K562 (cell line): ENCODE data around the gene ESCO1. TPM values are rescaled to one million over a fixed set of nuclear protein-coding genes. Genes with fewer than 3 reads are reported as not detected.

Source experiments
- ATAC-seq: fragments of 200-7000 bp; cut with Tn5 transposase; 3 replicates; pipeline ENCODE4 v1.9.1; 2020; ENCODE audit warnings: moderate library complexity
- BruUV-seq: library from RNA; stranded (reverse); fragments of 400-500 nt; replicated peaks from 2 replicates; lab custom pipeline; 2021; lab: Mats Ljungman, UMichigan
- CTCF ChIA-PET: fragments of 300-600 bp; formaldehyde crosslinking; extraction: SDS; loops from one replicate; lab custom pipeline; 2021; ENCODE audit warnings: low intra/inter-chr PET ratio; lab: Yijun Ruan, JAX
- POLR2A ChIA-PET: fragments of 300-600, 350-650 bp; sonication (Branson Sonifier 250); formaldehyde crosslinking; extraction: SDS; loops from one replicate; lab custom pipeline; 2021; ENCODE audit warnings: antibody characterized with exemption, inconsistent platforms; lab: Yijun Ruan, JAX
- DNase-seq, 4 experiments: peaks; one replicate each; pipeline versions ENCODE4 v3.0.0 to v3.0.0-alpha.2; 2011 to 2018; ENCODE audit warnings: low spot score in 3 of 4, mixed read lengths in 3 of 4; ENCODE audit errors: extremely low read depth in 1 of 4
- FAIRE-seq: peaks from 2 replicates; lab custom pipeline; 2011; peaks lifted over from hg19 to GRCh38; lab: Jason Lieb, UNC
- H2AFZ ChIP-seq: 2 replicates; pipeline ENCODE4 v1.6.0; 2011; ENCODE audit warnings: low read depth, low read length, control low read depth, inconsistent platforms
- H3K27ac ChIP-seq: fragments of 200-600 bp; 3 replicates; pipeline ENCODE4 v1.8.0; 2011; ENCODE audit warnings: low read depth, mild to moderate bottlenecking, control low read depth, inconsistent platforms, low read length, moderate library complexity, mixed read lengths; ENCODE audit errors: extremely low read depth
- H3K27me3 ChIP-seq, 2 experiments: fragments of 300-600 bp in 1 of 2; 2 replicates in 1 of 2; 3 replicates in 1 of 2; pipeline versions ENCODE4 v1.6.0 to v1.8.0; 2011; ENCODE audit warnings: inconsistent platforms in 2 of 2, low read length in 2 of 2, mild to moderate bottlenecking in 1 of 2, mixed read lengths in 1 of 2, moderate library complexity in 1 of 2; ENCODE audit not compliant: control insufficient read depth in 2 of 2, insufficient read depth in 2 of 2
- H3K36me3 ChIP-seq: fragments of 300-600 bp; 3 replicates; pipeline ENCODE4 v1.8.0; 2011; ENCODE audit warnings: mild to moderate bottlenecking, low read length, inconsistent platforms; ENCODE audit not compliant: control insufficient read depth, insufficient read depth
- H3K4me1 ChIP-seq, 2 experiments: fragments of 200-600 bp in 1 of 2; replicated peaks in 1 of 2; 2 replicates in 1 of 2; 3 replicates in 1 of 2; pipeline versions ENCODE4 v1.5.1 to v1.8.0; 2011; ENCODE audit warnings: inconsistent platforms in 2 of 2, low read length in 2 of 2, mild to moderate bottlenecking in 1 of 2, mixed read lengths in 1 of 2, moderate library complexity in 1 of 2; ENCODE audit not compliant: control insufficient read depth in 2 of 2, insufficient read depth in 2 of 2
- H3K4me2 ChIP-seq: 2 replicates; pipeline ENCODE4 v1.6.1; 2011; ENCODE audit warnings: low read length, control low read depth, inconsistent platforms, mixed read lengths; ENCODE audit not compliant: insufficient read depth
- H3K4me3 ChIP-seq: fragments of 200-600 bp; sonication (generic), shearing (Covaris generic); 2 replicates; pipeline ENCODE4 v1.5.1; 2016; ENCODE audit warnings: control low read depth, inconsistent platforms
- H3K79me2 ChIP-seq: fragments of 200-600 bp; 3 replicates; pipeline ENCODE4 v1.8.0; 2011; ENCODE audit warnings: low read length, inconsistent platforms; ENCODE audit not compliant: control insufficient read depth, insufficient read depth
- H3K9ac ChIP-seq, 2 experiments: 2 replicates each; pipeline versions ENCODE4 v1.6.0 to v1.6.1; 2011; ENCODE audit warnings: low read depth in 2 of 2, low read length in 2 of 2, control low read depth in 1 of 2, inconsistent platforms in 1 of 2, mild to moderate bottlenecking in 1 of 2, mixed read lengths in 1 of 2; ENCODE audit not compliant: insufficient read depth in 1 of 2
- H3K9me1 ChIP-seq: one replicate; pipeline ENCODE4 v1.6.0; 2011; ENCODE audit warnings: inconsistent platforms, mild to moderate bottlenecking, low read length, moderate library complexity; ENCODE audit not compliant: control insufficient read depth, insufficient read depth
- H3K9me3 ChIP-seq: replicated peaks from 2 replicates; pipeline ENCODE4 v1.5.1; 2011; ENCODE audit warnings: low read depth, low read length, inconsistent platforms; ENCODE audit not compliant: control insufficient read depth, insufficient read depth
- H4K20me1 ChIP-seq: replicated peaks from 2 replicates; pipeline ENCODE4 v1.6.1; 2011; ENCODE audit warnings: low read length, inconsistent platforms, mixed read lengths; ENCODE audit not compliant: control insufficient read depth, insufficient read depth
- COPS2 ChIP-seq: fragments of 450-650 bp; conservative IDR thresholded peaks from 2 replicates; pipeline ENCODE4 v1.6.1; 2016; ENCODE audit warnings: mild to moderate bottlenecking, moderate library complexity
- DPF2 ChIP-seq: fragments of 450-650 bp; IDR thresholded peaks from 2 replicates; pipeline ENCODE4 v1.6.1; 2016
- EP300 ChIP-seq: IDR thresholded peaks from 2 replicates; pipeline ENCODE4 v1.6.1; 2012; ENCODE audit warnings: low read length, improper control_type of control experiment
- FIP1L1 ChIP-seq: fragments of 200-400 bp; formaldehyde crosslinking; IDR thresholded peaks from 2 replicates; pipeline ENCODE4 v1.6.1; 2018; ENCODE audit warnings: mild to moderate bottlenecking, low read depth, low read length; ENCODE audit not compliant: poor library complexity, severe bottlenecking
- SMAD1 ChIP-seq: fragments of 150-350 bp; IDR thresholded peaks from 2 replicates; pipeline ENCODE4 v1.6.1; 2014; ENCODE audit warnings: low read length, low read depth; ENCODE audit not compliant: partially characterized antibody
- TAL1 ChIP-seq: fragments of 450-650 bp; IDR thresholded peaks from 2 replicates; pipeline ENCODE4 v1.6.1; 2016; ENCODE audit warnings: mild to moderate bottlenecking
- TCFL5 ChIP-seq: fragments of 250-450 bp; sonication (Bioruptor Pico); conservative IDR thresholded peaks from 2 replicates; pipeline ENCODE4 v1.6.1; 2021; ENCODE audit warnings: mild to moderate bottlenecking, moderate library complexity, matching md5 sums
- TRIM24 ChIP-seq, 2 experiments: fragments of 450-650 bp; IDR thresholded peaks; 2 replicates each; pipeline ENCODE4 v1.6.1; 2016
- ZNF644 ChIP-seq: fragments of 200-800 bp; sonication (Bioruptor generic); IDR thresholded peaks from 2 replicates; pipeline ENCODE4 v1.6.1; 2016; ENCODE audit warnings: low read depth, missing genetic modification characterization, missing compliant biosample characterization
- WGBS: fragments of 100-300 bp; shearing (Covaris generic); methylation state at CpG from one replicate; pipeline ENCODE4 v1.1.6; 2016; ENCODE audit warnings: low coverage, mixed read lengths; ENCODE audit not compliant: insufficient coverage; ENCODE audit errors: missing lambda C conversion rate; 5-methylcytosine and 5-hydroxymethylcytosine counted together
- in situ Hi-C: fragments of 300-500 bp; cut with MboI; formaldehyde crosslinking; loops from 4 replicates; pipeline ENCODE4 v1.15.0; 2018; ENCODE audit warnings: inconsistent platforms, mixed read lengths
- intact Hi-C: fragments of 100-400 bp; cut with micrococcal nuclease; formaldehyde crosslinking; loops from 2 replicates; pipeline ENCODE4 v1.14.2; 2022
- polyA plus RNA-seq, 8 experiments: library from polyadenylated mRNA; depleted of rRNA in 4 of 8; stranded (reverse) in 5 of 8; unstranded in 3 of 8; fragments of >200 nt; fragmentation: Nextera tagmentation in 2 of 8; fragmentation: Illumina TruSeq in 1 of 8; extraction: Ambion mirVana in 2 of 8; extraction: Trizol in 1 of 8; gene quantifications; 2 replicates each; pipeline versions ENCODE4 v1.2.1 to v1.2.3, GENCODE V29; 2011 to 2014; ENCODE audit warnings: inconsistent platforms in 1 of 8, missing spikeins in 1 of 8
- total RNA-seq, 7 experiments: library from RNA; depleted of rRNA in 6 of 7; stranded (reverse); fragments of >200 nt in 6 of 7; fragmentation: Illumina TruSeq in 2 of 7; extraction: Trizol in 2 of 7; gene quantifications; 2 replicates each; pipeline versions ENCODE4 v1.2.1 to v1.2.3, GENCODE V29; 2011 to 2021; ENCODE audit warnings: low replicate concordance in 1 of 7
- TF ChIP-seq, protein P1 (sequence below): IDR thresholded peaks from 2 replicates; pipeline ENCODE4 v1.6.1; 2011; ENCODE audit warnings: borderline replicate concordance, low read depth, mild to moderate bottlenecking, moderate library complexity, low read length; ENCODE audit not compliant: insufficient read depth, poor library complexity, severe bottlenecking
- TF ChIP-seq, protein P2 (sequence below): fragments of 450-650 bp; IDR thresholded peaks from 2 replicates; pipeline ENCODE4 v1.6.1; 2017; ENCODE audit warnings: antibody characterized with exemption

The ESCO1 gene
- total and polyA plus RNA-seq, 9 of the 15 experiments (the other 6 are each of a cell fraction or from before 2014, with no cell fraction given): 15.0 to 31.3 (median 19.6) TPM

DNA sequence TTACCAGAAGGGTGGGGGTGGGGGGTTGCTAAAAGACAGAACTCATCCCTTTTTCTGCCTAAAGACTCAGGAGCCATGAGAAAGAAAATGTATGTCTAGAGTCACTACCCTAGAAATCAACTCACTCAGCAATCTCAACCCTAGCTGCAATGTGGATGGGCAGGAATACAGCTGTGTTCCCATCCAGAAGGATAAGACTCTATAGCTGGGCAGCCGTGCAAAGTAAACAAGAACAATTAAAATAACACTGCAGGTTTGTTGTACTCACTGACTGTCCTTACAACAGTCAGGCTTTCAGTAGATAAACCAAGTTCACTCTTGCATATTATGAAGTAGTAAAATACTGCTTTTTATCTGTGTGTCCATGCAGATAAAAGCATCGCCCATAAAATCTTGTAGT, 74.0 kb downstream of the ESCO1 start (continued):
- no peak for TF ChIP-seq COPS2
- no peak for TF ChIP-seq ZNF644 (tag)
- no peak for TF ChIP-seq TCFL5 (CRISPR knock-in tag)
- TF ChIP-seq, all 486 proteins: peak for 0

DNA sequence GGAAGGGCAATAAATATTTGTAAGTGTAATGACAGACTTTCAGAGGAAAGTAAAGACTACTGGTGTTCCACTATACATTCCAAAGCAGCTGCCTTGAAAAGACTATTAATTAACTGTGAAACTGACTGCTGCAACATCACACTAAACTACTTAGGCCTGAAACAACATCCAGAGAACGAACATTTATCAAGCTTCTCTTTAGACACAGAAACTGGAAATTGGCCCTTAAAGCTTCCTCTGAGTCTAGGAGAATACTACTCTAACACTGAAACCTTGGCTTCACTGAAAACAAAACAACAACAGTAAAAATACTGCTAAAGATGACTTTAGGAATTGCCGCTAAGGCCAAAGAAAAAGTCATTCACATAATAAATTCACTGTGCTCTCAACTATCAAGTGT, 74.6 kb downstream of the ESCO1 start:
- Histone ChIP-seq H3K4me2 (no peak overlapping the region), H3K9ac (no peak overlapping the region), H4K20me1 (no peaks in the 10 kb centered on the region), H3K27ac (no peak overlapping the region), H3K79me2 (no peaks in the 10 kb centered on the region), H2AFZ (no peak overlapping the region), H3K4me1 (no peaks in the 10 kb centered on the region), H3K27me3 (no peaks in the 10 kb centered on the region), H3K36me3 (peaks cover 56% of the 10 kb centered on the region), H3K9me1 (no peaks in the 10 kb centered on the region), H3K9me3 (no peaks in the 10 kb centered on the region), H3K4me3 (no peak overlapping the region)
- no TSS peak for BruUV-seq
- intact Hi-C loops (no loop called here), in situ Hi-C loops (no loop called here)
- CTCF ChIA-PET: no interaction called here
- DNase-seq: no peak
- no peak for TF ChIP-seq SMAD1
- no peak for TF ChIP-seq DPF2
- TF ChIP-seq, protein P1, sequence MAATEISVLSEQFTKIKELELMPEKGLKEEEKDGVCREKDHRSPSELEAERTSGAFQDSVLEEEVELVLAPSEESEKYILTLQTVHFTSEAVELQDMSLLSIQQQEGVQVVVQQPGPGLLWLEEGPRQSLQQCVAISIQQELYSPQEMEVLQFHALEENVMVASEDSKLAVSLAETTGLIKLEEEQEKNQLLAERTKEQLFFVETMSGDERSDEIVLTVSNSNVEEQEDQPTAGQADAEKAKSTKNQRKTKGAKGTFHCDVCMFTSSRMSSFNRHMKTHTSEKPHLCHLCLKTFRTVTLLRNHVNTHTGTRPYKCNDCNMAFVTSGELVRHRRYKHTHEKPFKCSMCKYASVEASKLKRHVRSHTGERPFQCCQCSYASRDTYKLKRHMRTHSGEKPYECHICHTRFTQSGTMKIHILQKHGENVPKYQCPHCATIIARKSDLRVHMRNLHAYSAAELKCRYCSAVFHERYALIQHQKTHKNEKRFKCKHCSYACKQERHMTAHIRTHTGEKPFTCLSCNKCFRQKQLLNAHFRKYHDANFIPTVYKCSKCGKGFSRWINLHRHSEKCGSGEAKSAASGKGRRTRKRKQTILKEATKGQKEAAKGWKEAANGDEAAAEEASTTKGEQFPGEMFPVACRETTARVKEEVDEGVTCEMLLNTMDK: no peak
- no peak for TF ChIP-seq FIP1L1
- TF ChIP-seq EP300: no peak
- TF ChIP-seq TAL1: no peak
- TF ChIP-seq TRIM24 (IDR thresholded peaks at IDR 0.05): no peak
- TF ChIP-seq, protein P2, sequence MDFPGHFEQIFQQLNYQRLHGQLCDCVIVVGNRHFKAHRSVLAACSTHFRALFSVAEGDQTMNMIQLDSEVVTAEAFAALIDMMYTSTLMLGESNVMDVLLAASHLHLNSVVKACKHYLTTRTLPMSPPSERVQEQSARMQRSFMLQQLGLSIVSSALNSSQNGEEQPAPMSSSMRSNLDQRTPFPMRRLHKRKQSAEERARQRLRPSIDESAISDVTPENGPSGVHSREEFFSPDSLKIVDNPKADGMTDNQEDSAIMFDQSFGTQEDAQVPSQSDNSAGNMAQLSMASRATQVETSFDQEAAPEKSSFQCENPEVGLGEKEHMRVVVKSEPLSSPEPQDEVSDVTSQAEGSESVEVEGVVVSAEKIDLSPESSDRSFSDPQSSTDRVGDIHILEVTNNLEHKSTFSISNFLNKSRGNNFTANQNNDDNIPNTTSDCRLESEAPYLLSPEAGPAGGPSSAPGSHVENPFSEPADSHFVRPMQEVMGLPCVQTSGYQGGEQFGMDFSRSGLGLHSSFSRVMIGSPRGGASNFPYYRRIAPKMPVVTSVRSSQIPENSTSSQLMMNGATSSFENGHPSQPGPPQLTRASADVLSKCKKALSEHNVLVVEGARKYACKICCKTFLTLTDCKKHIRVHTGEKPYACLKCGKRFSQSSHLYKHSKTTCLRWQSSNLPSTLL: no peak
- POLR2A ChIA-PET: interaction anchor here (1.1 kb wide), 1 partner anchor 12 kb away, joined by 3 read pairs; no protein-coding TSS in a partner anchor
- 82% methylated on average over 2 of the region's 2 CpGs for WGBS
- no peak for ATAC-seq
- no peak for FAIRE-seq
